ENCODE results near the gene PINK1.

Gene PINK1

GRCh38 chr1:20611652-20612051 is 21.6 kb upstream of the PINK1 start:
- no peak for DNase-seq

DNA sequence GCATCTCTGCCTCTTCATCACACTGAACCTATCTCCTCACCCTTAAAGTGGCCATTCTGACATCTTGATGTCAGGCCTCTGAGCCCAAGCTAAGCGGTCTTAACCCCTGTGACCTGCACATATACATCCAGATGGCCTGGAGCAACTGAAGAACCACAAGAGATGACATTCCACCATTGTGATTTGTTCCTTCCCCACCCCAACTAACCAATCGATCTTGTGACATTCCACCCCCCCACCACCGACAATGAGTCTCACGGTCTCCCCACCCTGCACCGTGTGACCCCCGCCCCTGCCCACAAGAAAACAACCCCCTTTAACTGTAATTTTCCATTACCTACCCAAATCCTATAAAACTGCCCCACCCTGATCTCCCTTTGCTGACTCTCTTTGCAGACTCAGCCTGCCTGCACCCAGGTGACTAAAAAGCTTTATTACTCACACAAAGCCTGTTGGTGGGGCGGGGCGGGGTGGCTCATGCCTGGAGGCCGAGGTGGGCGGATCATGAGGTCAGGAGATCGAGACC is 21.0 kb upstream of the PINK1 start:
- DNase-seq = no peak

DNA sequence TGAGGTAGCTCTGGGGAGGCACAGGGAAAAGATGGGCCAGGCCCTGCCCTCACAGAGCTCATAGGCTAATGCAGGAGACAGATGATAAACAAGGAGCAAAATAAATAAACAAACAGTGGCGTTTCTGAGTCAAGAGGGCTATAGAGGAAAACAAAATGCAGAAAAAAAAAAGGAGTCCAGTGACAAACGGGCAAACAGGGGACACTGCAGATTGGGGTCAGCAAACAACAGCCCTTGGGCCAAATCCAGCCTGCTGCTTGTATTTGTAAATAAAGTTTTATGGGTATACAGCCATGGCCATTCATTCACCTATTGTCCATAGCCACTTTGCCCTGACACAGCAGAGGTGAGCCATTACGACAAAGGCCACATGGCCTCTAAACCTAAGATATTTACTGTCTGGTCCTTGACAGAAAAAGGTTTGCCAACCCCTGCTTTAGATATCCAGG is 19.1 kb upstream of the PINK1 start:
- DNase-seq = no peak

DNA sequence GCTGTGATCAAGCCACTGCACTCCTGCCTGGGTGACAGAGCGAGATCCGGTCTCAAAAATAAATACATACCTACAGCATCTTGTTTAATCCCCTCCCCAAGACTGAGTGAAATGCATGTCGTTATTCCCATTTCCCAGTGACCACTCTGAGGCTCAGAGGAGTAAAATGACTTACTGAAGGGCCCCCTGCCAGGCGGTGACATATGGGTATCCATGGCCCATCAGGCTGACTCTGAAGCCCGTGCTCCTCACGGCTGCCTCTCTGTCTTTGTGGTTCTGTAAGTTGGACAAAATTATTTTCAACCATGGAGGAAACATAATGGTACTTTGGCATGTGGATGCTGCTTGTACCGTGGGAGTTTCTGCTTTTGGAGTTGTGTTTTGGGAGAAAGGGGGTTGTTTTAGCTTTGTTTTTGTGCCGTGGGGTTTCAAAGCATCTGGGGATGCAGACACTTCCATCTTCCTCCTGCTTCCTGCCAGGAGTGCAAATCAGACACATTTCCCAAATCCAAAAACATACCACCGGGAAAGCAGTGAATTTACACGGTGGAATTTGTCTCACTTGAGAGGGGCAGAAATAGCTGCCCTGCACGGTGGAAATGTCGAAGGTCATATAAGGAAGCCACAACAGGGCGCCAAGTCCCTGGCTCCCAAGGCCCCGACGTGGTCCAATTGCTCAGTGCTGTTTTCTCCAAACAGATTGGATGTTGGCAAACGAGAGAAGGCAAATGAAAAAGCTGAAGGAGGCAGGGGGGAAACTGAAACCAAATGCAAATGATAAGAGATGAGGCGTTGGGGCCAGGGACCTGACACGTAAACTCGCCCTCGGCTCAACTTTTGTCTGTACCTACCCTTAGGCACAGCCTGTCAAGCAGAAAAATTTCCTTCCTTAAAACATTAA is 17.1 kb upstream of the PINK1 start:
- no peak for DNase-seq

DNA sequence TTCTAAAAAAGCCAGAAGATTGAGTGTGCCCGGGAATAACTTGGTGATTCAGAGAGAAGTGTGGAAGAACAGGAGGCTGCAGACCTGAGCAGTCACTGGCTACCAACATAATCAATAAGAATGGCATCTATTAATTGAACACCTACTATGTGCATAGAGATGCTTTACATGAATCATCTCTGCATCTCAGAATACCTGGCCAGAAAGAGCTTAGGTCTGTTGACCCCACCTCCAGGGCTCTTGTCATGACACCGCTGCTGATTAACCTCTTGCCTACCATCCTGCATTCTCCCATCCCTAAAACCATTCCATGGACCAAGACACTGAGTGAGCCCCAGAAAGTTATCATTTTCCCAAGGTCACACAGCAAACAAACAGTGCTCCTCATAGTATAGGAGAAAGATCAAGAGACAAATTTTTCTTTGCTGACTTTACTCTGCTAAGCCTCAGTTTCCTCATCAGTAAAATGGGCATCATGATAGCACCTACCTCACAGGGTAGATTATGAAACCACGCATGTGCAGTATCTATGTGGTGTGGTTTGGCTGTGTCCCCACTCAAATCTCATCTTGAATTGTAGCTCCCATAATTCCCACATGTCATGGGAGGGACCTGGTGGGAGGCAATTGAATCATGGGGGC is 16.3 kb upstream of the PINK1 start:
- DNase-seq = no peak

GRCh38 chr1:20618550-20618949 is 14.7 kb upstream of the PINK1 start:
- DNase-seq = no peak

DNA sequence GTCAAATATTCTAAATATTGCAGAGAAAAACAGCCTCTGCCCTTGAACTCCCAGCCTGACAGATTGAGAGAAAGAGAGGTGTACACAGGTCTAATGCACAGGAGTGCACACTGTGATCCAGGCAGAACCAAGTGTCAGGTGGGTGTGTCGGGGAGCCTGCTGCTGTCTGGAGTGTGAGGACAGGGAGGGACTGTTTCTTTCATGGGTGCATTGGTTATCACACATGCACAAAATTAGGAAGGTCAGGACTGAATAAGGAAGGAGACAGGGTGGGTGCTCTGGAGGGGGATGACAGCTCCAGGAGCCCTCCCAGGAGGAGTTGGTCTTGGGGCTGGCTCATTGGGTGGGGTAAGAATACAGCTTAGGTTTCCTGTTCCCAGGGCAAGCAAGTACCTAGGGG is 13.3 kb upstream of the PINK1 start:
- DNase-seq = no peak

GRCh38 chr1:20621012-20621411 is 12.2 kb upstream of the PINK1 start:
- DNase-seq = no peak

DNA sequence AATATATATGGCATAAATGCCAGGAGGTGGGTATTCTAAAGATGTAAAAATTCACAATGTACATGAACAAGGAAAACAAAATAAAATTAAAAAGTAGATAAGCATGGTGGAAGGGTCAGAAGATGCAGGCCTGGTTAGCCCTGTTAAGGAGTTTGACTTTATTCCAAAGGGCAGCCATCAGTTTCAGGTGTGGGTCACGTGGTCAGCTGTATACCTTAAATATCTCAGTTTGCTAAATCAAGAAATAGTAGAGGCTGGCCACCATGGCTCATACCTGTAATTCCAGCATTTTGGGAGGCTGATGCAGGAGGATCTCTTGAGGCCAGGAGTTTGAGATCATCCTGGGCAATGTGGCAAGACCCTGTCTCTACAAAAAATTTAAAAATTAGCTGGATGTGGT is 8.5 kb upstream of the PINK1 start:
- no peak for DNase-seq

- no peak for DNase-seq
Observed at GRCh38 chr1:20625176-20626097, 7.8 kb upstream of the PINK1 start.

DNA sequence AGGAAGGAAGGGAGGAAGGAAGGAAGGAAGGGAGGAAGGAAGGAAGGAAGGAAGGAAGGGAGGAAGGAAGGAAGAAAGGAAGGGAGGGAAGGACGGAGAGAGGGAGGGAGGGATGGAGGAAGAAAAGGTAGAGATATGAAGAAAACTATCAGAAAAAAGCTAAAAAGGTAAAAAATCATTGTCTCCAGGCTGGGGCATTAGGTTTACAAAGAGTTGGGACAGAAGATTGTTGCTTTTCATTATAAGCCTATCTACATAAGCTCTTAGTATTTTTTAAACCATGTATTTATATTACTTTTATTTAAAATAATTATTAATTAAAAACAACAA is 7.2 kb upstream of the PINK1 start:
- DNase-seq = no peak

DNA sequence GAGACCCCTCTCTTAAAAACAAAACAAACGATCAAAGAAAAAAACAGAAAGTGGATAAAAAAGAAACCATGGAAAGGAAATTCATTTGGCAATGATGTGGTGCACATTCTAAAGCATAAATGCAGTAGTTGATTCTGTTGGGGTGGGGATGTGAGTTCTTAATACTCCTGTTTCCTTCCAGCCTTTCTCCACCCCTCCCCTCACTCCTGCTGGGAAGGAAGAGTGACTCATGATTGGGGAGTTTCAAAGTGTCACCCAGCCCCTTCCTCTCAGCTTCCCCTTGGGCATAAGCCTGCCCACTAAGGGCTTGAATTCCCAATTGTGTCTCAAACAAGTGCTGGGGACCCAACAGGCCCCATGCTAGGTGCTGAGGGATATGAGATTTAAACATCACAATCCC is 6.7 kb upstream of the PINK1 start:
- no peak for DNase-seq

DNA sequence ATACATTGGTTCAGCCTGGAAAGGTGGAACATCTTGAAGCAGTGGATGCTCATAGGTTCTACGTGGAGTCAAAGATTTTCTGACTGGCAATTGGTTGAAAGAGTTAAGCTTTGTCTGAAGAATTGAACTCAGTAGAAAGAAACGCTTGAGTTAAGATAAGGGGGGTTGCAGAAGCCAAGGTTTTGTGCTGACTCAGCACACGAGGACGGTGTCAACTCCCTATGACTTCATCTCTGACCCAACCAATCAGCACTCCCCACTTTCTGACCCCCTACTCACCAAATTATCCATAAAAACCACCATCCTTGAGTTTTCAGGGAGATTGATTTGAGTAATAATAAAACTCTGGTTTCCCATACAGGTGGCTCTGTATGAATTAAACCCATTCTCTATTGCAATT is 2.5 kb upstream of the PINK1 start:
- DNase-seq = no peak

GRCh38 chr1:20632386-20632785 is 872 bp upstream of the PINK1 start:
- no peak for DNase-seq

GRCh38 chr1:20634065-20634593 is 871 bp downstream of the PINK1 start:
- no peak for DNase-seq

DNA sequence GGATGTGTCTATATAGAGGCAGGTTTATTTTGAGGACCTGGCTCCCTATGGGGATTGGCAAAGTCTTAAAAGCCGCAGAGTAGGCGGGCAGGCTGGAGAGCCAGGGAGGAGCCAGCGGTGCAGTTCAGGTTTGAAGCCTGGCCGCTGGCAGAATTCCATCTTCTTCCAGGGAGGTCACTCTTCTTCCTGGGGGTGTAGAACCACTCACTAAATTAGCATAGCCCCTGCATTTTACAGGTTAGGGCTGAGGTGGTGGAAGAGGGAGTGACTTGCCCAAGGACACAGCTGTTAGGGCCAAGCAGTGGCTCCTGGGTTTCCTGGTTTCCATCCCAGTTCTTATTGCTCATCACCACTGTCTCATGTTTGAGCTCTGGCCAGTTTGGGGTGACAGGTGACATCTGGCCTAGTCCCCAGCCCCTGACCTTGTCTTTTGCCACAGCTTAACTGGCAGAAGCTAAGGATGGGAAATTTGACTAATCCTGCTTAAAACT is 1.4 kb downstream of the PINK1 start:
- peak; percentile 10 to 44 for DNase-seq

- DNase-seq = no peak
Observed at GRCh38 chr1:20636785-20637347, 3.6 kb downstream of the PINK1 start.

GRCh38 chr1:20640183-20640597 is 6.9 kb downstream of the PINK1 start:
- peak; percentile 45 to 73 for DNase-seq

DNA sequence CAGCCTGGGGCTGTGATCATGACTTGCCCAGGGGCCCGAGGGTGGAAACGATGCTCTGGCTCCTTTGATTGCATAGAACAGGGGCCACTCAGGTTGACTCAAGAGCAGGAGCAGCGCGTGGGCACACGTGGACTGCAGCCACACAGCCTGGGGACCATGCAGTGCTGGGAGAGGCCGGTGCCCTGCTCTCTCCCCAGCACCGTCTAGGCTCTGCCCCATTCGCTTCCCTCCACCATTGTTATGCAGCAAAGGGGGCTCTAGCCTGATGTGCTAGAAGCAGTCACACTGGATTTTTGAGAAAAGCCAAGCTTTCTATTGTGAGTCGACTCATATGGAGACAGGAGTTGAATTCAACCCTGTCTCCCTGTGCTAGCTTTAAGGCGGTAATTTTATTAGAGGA is 8.7 kb downstream of the PINK1 start:
- no peak for DNase-seq

DNA sequence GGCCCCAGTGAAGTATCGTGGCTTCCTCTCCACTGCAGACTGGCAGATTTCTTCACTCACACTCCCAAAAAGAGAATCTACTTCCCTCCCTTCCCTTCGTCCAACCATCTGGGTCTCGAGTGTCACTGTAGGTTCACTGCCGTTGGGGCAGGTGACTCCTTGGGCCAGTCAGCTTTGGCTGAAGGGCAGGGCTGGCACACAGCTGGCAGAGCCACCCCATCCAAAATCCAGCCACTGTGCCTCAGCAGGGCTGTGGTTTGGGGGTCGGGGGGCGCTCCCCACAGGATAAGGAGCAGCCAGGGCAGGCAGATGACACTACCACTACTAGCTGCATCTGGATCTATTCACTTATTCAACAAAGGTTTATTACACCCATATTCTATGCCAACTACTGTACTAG is 9.8 kb downstream of the PINK1 start:
- no peak for DNase-seq

DNA sequence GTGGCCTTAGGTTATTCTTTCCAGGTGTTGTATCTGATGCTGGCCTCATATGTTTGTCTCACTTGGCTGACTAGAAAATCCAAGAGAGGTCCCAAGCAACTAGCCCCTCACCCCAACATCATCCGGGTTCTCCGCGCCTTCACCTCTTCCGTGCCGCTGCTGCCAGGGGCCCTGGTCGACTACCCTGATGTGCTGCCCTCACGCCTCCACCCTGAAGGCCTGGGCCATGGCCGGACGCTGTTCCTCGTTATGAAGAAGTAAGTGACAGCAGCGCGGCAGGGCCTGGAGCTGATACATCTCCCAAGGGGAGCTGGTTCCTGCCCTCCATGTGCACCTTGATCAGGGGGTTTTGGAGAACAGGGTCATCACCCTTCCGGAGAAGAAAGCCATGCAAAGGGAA is 11.2 kb downstream of the PINK1 start:
- no peak for DNase-seq

GRCh38 chr1:20645414-20645813 is 12.2 kb downstream of the PINK1 start:
- no peak for DNase-seq

All from CD4-positive, alpha-beta T cell treated with Interferon alpha-2 for 1 hour (primary cell).